ENCODE results near the gene KIF21A. TPM values are rescaled to one million over a fixed set of nuclear protein-coding genes. Genes with fewer than 3 reads are reported as not detected.

KIF21A gene
- total RNA-seq, 2 donors from 2014 or later = 3.8 to 21.9 TPM

- no peak for DNase-seq (ENCODE audit: low spot score)
- Histone ChIP-seq H3K27ac (no peak overlapping the region), H3K4me3 (no peak overlapping the region), H3K27me3 (replicated peaks; ENCODE audit: insufficient read depth) (no peaks in the 10 kb centered on the region), H3K9me3 (no peaks in the 10 kb centered on the region), H3K36me3 (no peaks in the 10 kb centered on the region), H3K4me1 (ENCODE audit: control insufficient read depth in 1 of 2, low read depth in 2 of 2) (no peaks in the 10 kb centered on the region)
- no peak for TF ChIP-seq CTCF (IDR thresholded peaks at IDR 0.05)
- ATAC-seq (ENCODE audit: insufficient number of reproducible peaks, low FRiP score, low read depth) = no peak
Measured at GRCh38 chr12:39348941-39349626, 93.8 kb downstream of the KIF21A start.

- no peaks in the 10 kb centered on the region for H3K4me1 ChIP-seq (ENCODE audit: control insufficient read depth in 1 of 2, low read depth in 2 of 2)
- no peak for ATAC-seq (ENCODE audit: insufficient number of reproducible peaks, low FRiP score, low read depth)
Measured at GRCh38 chr12:39348523-39348922, 94.4 kb downstream of the KIF21A start.

GRCh38 chr12:39344926-39345325 lies 98.0 kb downstream of the KIF21A start:
- Histone ChIP-seq H3K4me3 (no peak overlapping the region), H3K27me3 (replicated peaks; ENCODE audit: insufficient read depth) (no peaks in the 10 kb centered on the region), H3K27ac (no peak overlapping the region), H3K36me3 (no peaks in the 10 kb centered on the region), H3K9me3 (no peaks in the 10 kb centered on the region), H3K4me1 (ENCODE audit: control insufficient read depth in 1 of 2, low read depth in 2 of 2) (no peaks in the 10 kb centered on the region)
- DNase-seq (ENCODE audit: low spot score) = no peak
- no peak for TF ChIP-seq CTCF (IDR thresholded peaks at IDR 0.05)
- no peak for ATAC-seq (ENCODE audit: insufficient number of reproducible peaks, low FRiP score, low read depth)

More at GRCh38 chr12:39348523-39348922, 94.4 kb downstream of the KIF21A start:
- no peaks in the 10 kb centered on the region for H3K27me3 ChIP-seq (replicated peaks; ENCODE audit: insufficient read depth)
- no peak for TF ChIP-seq CTCF (IDR thresholded peaks at IDR 0.05)
- no peak overlapping the region for H3K4me3 ChIP-seq
- no peak overlapping the region for H3K27ac ChIP-seq
- no peak for DNase-seq (ENCODE audit: low spot score)
- no peaks in the 10 kb centered on the region for H3K36me3 ChIP-seq
- H3K9me3 ChIP-seq = no peaks in the 10 kb centered on the region

- TF ChIP-seq CTCF (IDR thresholded peaks at IDR 0.05) = no peak
- ATAC-seq (ENCODE audit: insufficient number of reproducible peaks, low FRiP score, low read depth) = no peak
- H3K27ac ChIP-seq = no peak overlapping the region
Measured at GRCh38 chr12:39343665-39344064, 99.3 kb downstream of the KIF21A start.

GRCh38 chr12:39341761-39342160 lies 101.2 kb downstream of the KIF21A start:
- H3K9me3 ChIP-seq = no peaks in the 10 kb centered on the region
- no peak for TF ChIP-seq CTCF (IDR thresholded peaks at IDR 0.05)
- no peaks in the 10 kb centered on the region for H3K36me3 ChIP-seq
- no peaks in the 10 kb centered on the region for H3K4me1 ChIP-seq (ENCODE audit: control insufficient read depth in 1 of 2, low read depth in 2 of 2)
- H3K4me3 ChIP-seq = no peak overlapping the region
- H3K27me3 ChIP-seq (replicated peaks; ENCODE audit: insufficient read depth) = no peaks in the 10 kb centered on the region
- DNase-seq (ENCODE audit: low spot score) (no peak), ATAC-seq (ENCODE audit: insufficient number of reproducible peaks, low FRiP score, low read depth) (no peak)
- no peak overlapping the region for H3K27ac ChIP-seq

More at GRCh38 chr12:39343665-39344064, 99.3 kb downstream of the KIF21A start:
- Histone ChIP-seq H3K27me3 (replicated peaks; ENCODE audit: insufficient read depth) (no peaks in the 10 kb centered on the region), H3K9me3 (no peaks in the 10 kb centered on the region), H3K36me3 (no peaks in the 10 kb centered on the region), H3K4me1 (ENCODE audit: control insufficient read depth in 1 of 2, low read depth in 2 of 2) (no peaks in the 10 kb centered on the region), H3K4me3 (no peak overlapping the region)
- DNase-seq (ENCODE audit: low spot score) = no peak
